ENCODE results near the gene MMP1.

MMP1 gene

GRCh38 chr11:102802341-102802740 lies 4.4 kb upstream of the MMP1 start:
- no peak for DNase-seq

DNA sequence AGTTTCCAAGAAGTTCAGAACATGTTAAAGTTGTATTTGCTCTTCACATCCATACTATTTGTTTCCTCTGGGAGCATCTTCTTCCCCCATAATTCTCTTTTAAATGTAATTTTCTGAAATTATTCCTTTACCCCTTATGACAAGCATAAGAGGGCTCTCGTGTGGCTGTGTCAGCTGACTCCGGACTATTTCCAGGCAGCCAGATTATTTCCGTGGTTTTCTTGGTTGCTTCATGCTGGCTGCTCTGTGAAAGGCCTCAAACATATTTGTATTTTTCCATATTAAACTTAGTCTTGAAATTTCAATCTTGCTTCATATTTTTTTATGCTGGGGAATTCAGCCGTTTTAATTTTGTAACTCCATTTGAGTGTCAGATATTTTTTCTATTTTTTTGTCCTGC lies 2.8 kb upstream of the MMP1 start:
- DNase-seq: no peak

- DNase-seq: no peak
Measured at GRCh38 chr11:102799681-102800340, 1.9 kb upstream of the MMP1 start.

DNA sequence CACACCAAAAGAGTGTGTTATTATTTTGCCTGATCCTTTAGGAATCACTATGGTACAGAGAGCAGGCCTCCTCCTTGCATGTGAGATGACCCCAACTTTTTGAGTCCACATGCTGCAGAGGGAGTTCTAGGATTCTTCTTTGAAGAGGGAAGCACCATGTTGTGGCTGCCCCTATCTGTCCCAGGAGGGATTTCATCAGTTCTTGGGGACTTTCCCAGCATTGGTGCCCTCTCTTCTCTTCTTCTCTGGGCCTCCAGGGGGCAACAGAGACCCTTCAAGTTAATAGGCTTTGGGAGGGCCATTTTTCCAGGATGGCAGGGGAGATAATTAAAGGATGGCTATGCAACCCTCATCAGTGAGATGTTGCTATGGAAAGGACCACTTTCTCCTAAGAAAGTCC lies 3.6 kb downstream of the MMP1 start:
- peak in 1 of 2 donors; percentile 11 for DNase-seq

DNA sequence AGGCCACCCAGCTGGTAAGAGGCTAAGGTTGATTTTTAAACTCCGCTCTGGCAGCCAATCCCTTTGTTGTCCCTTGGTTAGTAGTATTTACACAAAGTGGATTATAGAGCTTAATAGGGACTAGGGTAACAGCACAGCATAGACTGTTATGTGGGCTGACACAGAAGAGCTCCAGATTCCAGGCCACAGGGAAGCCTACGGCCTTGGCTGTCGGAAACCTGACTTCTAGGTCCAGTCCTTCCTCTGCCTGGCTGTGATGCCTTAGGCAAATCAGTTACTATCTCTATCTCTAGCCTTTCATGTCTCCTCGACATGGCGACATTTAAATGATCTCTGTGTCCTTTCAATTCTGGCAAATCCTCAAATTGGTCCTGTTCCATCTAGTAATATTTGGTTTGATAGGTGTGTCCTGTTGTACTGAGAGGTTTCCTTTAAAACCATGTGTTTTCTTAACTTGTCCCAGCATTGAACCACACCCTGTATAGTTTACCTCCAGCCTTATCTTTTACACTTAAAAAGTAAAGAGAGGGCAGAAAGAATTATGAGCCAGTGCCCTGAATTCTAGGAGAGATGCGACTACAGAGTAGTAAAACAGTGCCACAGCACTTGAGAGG lies 4.2 kb downstream of the MMP1 start:
- no peak for DNase-seq

DNA sequence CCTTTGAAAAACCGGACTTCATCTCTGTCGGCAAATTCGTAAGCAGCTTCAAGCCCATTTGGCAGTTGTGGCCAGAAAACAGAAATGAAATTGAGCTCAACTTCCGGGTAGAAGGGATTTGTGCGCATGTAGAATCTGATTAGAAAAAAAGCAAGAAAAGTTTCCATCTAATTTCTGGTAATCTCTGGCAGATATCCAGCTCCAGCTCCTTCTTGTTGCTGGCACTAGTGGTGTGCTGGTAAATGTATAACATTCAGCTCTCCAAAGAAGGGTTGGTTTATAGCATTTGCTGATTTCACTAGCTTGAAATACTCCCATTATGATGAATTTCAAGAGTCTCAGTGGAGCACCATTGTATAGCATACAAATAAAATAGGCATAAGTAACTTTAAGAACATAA lies 5.4 kb downstream of the MMP1 start:
- no peak for DNase-seq

GRCh38 chr11:102791271-102792036 lies 6.5 kb downstream of the MMP1 start:
- DNase-seq: no peak

GRCh38 chr11:102788334-102788995 lies 9.5 kb downstream of the MMP1 start:
- no peak for DNase-seq

GRCh38 chr11:102784380-102784779 lies 13.6 kb downstream of the MMP1 start:
- DNase-seq: no peak

DNA sequence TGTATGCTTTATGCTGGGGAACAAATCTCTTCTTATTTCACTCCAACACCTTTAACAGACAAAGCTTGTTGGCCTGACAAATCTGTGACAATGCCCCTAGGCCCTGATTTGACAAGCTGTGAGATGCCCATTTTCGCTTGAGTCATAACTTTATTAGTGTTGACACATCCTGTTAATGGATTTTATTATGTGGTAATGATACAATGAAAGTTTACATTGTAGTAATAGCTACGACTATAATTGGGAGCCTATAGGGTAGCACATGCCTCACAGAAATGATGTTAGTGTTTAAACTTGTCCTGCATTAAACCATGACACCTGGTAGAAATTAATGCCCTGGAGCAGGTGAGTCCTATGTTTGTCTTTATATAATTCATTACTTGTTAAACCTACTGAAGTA lies 14.2 kb downstream of the MMP1 start:
- DNase-seq: no peak

DNA sequence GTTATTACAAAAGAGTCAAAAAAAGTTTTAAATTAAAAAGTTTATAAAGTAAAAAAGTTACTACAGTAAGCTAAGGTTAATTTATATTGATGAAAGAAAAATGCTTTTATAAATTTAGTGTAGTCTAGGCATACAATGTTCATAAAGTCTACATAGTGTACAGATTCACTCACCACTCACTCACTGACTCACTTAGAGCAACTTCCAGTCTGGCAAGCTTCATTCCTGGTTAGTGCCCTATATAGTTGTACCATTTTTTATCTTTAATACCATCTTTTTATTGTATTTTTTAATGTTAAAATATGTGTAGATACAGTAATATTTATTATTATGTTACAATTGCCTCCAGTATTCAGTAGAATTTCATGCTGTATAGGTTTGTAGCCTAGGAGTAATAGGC lies 14.9 kb downstream of the MMP1 start:
- no peak for DNase-seq

GRCh38 chr11:102781676-102782075 lies 16.3 kb downstream of the MMP1 start:
- DNase-seq: no peak

GRCh38 chr11:102780491-102780918 lies 17.5 kb downstream of the MMP1 start, which contains the start of gene MMP10:
Gene MMP10, minus strand, starts transcription at chr11:102780628. Its CDS starts 37 bp downstream, at chr11:102780591.
- DNase-seq: no peak

DNA sequence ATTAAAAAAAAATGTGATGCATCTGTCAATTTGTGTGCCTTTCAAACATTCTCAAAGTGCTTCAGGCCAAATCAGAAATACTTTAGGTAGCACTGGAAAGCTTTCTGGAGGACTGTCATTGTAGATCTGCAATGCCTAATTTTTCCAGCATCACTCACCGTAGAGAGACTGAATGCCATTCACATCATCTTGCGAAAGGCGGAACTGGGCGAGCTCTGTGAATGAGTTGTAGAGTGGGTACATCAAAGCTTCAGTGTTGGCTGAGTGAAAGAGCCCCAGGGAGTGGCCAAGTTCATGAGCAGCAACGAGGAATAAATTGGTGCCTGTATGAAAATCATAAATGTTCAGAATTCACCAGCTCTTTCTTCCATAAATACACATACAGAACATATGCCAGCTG lies 21.5 kb downstream of the MMP1 start:
- no peak for DNase-seq

- no peak for DNase-seq
Measured at GRCh38 chr11:102773386-102773785, 24.6 kb downstream of the MMP1 start.

DNA sequence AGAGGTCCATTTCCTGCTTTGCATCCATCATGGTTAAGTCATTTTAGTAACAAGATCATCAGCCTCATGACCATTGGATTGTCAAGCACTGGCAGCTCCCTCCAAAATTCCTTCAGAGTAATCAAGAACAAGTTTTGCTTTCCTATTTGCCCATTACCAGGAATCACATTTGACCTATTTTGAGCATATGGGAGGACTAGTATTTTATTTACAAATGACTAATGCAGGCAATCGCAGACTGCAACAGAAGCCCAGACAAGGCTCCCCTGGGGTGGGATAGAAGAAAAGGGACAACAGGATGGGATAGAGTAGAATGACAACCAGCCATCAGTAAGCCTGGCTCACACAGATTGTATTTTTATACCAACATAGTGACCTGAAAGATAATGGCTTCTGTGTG lies 26.6 kb downstream of the MMP1 start:
- DNase-seq: no peak

DNA sequence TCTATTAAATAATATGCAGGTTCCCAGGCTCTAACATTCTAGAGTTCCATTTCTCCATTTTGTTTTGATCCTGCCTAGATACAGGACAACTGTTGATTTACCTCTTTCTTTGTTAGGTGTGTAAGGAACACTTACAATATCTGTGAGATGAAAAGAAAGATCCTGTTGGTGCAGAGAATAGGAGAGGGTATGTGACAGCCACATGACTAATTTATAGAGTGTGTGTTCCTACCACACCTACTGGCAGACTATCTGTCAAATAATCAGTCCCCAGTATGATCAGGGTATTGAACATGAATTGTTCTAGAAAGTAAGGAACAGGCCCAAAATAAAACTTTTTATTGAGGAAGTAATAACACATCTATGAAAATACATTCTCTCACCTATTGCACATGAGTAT lies 27.8 kb downstream of the MMP1 start:
- no peak for DNase-seq

- DNase-seq: no peak
Measured at GRCh38 chr11:102767800-102768199, 30.2 kb downstream of the MMP1 start.

DNA sequence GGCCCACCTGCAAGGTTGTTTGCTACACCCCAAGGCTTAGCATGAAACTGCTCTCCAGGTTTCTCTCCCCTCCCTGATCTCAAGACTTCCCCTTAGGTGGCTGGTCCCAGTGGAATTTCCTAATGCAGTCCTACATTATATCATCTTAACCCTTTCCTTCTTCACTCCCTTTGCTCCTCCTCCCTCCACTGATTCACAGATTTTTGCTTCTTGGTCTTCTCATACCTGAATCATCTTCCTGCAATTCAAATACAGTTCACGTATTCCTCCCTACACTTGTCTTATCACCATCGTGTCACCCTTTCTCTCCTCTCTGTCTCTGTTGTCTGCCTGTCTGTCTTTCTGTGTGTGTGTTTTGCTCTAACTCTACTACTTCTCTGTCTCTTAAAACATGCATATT lies 34.5 kb downstream of the MMP1 start:
- no peak for DNase-seq

DNA sequence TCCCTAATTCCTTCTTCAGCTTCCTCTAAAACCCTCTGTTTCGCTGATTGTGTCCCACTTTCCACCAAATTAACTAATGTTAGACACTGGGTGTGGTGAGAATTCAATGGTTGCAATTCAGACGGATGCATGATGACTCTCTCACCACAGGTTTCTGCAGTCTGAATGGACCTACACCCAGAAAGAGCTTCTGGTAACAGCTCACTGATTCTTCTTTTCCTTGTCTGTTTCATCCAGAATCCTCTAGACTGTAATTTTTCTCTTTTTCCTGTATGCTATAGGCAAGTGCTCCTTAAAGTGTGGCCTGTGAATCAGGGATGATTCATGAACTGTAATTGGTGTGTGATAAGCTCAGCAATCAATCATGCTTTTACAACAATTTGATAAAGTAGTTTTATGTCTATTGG lies 35.6 kb downstream of the MMP1 start:
- no peak for DNase-seq

- no peak for DNase-seq
Measured at GRCh38 chr11:102761646-102762238, 36.2 kb downstream of the MMP1 start.

- DNase-seq: no peak
Measured at GRCh38 chr11:102760344-102761035, 37.5 kb downstream of the MMP1 start.

Measured in stimulated activated CD4-positive, alpha-beta T cell treated with anti-CD3 and anti-CD28 coated beads, Interleukin-2, amount 100 ng/mL, for 24 hours (primary cell).